GM19351 (cell line): ENCODE measurements around the gene GABBR2.

Experiments
- ATAC-seq: cut with Tn5 transposase; IDR thresholded peaks from one replicate; pipeline ENCODE4 v1.9.1; 2021; ENCODE audit warnings: mild to moderate bottlenecking, moderate library complexity; ENCODE audit not compliant: unreplicated experiment

Gene GABBR2

GRCh38 chr9:98455256-98456155 lies 253.2 kb downstream of the GABBR2 start:
- ATAC-seq: no peak

- ATAC-seq: no peak
Measured at GRCh38 chr9:98453589-98454311, 255.0 kb downstream of the GABBR2 start.

GRCh38 chr9:98451576-98451975 lies 257.2 kb downstream of the GABBR2 start:
- no peak for ATAC-seq

GRCh38 chr9:98450496-98450895 lies 258.2 kb downstream of the GABBR2 start:
- ATAC-seq: no peak

GRCh38 chr9:98449871-98450270 lies 258.9 kb downstream of the GABBR2 start:
- no peak for ATAC-seq

GRCh38 chr9:98445576-98445975 lies 263.2 kb downstream of the GABBR2 start:
- ATAC-seq: no peak

- no peak for ATAC-seq
Measured at GRCh38 chr9:98444601-98445000, 264.1 kb downstream of the GABBR2 start.

- ATAC-seq: no peak
Measured at GRCh38 chr9:98442541-98442940, 266.2 kb downstream of the GABBR2 start.

GRCh38 chr9:98442114-98442513 lies 266.6 kb downstream of the GABBR2 start:
- no peak for ATAC-seq

- no peak for ATAC-seq
Measured at GRCh38 chr9:98438666-98439065, 270.1 kb downstream of the GABBR2 start.

GRCh38 chr9:98437458-98438034 lies 271.2 kb downstream of the GABBR2 start:
- no peak for ATAC-seq

GRCh38 chr9:98432960-98433359 lies 275.8 kb downstream of the GABBR2 start:
- ATAC-seq: no peak

- ATAC-seq: no peak
Measured at GRCh38 chr9:98432134-98432533, 276.6 kb downstream of the GABBR2 start.

GRCh38 chr9:98430535-98431292 lies 278.0 kb downstream of the GABBR2 start:
- ATAC-seq: no peak

GRCh38 chr9:98429613-98430012 lies 279.1 kb downstream of the GABBR2 start:
- ATAC-seq: no peak

- no peak for ATAC-seq
Measured at GRCh38 chr9:98428454-98428853, 280.3 kb downstream of the GABBR2 start.

- no peak for ATAC-seq
Measured at GRCh38 chr9:98427491-98427890, 281.2 kb downstream of the GABBR2 start.

- no peak for ATAC-seq
Measured at GRCh38 chr9:98425079-98425478, 283.7 kb downstream of the GABBR2 start.

- ATAC-seq: no peak
Measured at GRCh38 chr9:98419260-98419603, 289.5 kb downstream of the GABBR2 start.

- no peak for ATAC-seq
Measured at GRCh38 chr9:98418578-98419259, 290.0 kb downstream of the GABBR2 start.
